HEK293T (cell line): ENCODE results near the gene ARID3A.

Experiments used
- CTBP1 ChIP-seq: fragments of 450-650 bp; IDR thresholded peaks from 2 replicates; pipeline ENCODE4 v1.6.1; 2016; ENCODE audit warnings: borderline replicate concordance
- FOXA1 ChIP-seq: fragments of 450-650 bp; IDR thresholded peaks from 2 replicates; pipeline ENCODE4 v1.6.1; 2016; ENCODE audit warnings: mild to moderate bottlenecking
- FOXK2 ChIP-seq: fragments of 450-650 bp; IDR thresholded peaks from 2 replicates; pipeline ENCODE4 v1.6.1; 2016; ENCODE audit warnings: mild to moderate bottlenecking
- HDGF ChIP-seq: fragments of 450-650 bp; IDR thresholded peaks from 2 replicates; pipeline ENCODE4 v1.6.1; 2017; ENCODE audit warnings: antibody characterized with exemption, borderline replicate concordance
- LEF1 ChIP-seq: fragments of 450-650 bp; IDR thresholded peaks from 2 replicates; pipeline ENCODE4 v1.6.1; 2017; ENCODE audit warnings: mild to moderate bottlenecking, borderline replicate concordance
- NFRKB ChIP-seq: fragments of 450-650 bp; IDR thresholded peaks from 2 replicates; pipeline ENCODE4 v1.6.1; 2016; ENCODE audit warnings: mild to moderate bottlenecking, moderate library complexity
- ZNF384 ChIP-seq: fragments of 450-650 bp; IDR thresholded peaks from 2 replicates; pipeline ENCODE4 v1.6.1; 2016

DNA sequence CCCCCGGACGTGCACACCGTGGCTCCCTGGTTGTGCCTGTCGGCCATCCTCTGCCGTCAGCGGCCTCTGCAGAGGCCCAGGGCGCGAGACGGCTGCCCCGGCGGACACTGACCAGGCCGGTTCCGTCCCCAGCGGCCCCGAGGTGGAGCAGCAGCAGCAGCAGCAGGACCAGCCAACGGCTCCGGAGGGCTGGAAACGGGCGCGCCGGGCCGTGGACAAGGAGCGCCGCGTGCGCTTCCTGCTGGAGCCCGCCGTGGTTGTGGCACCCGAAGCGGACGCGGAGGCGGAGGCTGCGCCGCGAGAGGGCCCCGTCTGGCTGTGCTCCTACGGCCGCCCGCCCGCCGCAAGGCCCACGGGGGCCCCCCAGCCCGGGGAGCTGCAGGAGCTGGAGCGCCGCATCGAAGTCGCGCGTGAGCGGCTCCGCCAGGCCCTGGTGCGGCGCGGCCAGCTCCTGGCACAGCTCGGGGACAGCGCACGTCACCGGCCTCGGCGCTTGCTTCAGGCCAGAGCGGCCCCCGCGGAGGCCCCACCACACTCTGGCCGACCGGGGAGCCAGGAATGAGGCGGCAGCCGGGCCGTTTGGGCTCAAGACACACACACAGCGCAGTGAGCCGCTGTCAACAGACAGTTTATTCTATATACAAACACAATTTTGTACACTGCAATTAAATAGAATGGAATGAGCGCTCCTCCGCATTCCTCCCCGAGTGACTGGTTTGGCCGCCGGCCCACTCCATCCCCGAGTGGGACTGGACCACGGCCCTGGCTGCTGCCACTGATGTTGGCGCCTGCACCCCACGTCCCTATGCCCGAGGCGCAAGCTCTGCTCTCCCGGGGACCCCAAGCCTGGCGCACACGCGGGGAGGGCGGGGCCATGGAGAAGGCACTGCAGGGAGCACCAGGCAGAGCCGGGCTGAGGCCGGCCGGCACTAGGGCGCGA, 83.5 kb downstream of the ARID3A start:
- TF ChIP-seq FOXK2 (no peak), HDGF (no peak), ZNF384 (no peak), LEF1 (no peak), CTBP1 (no peak), FOXA1 (no peak), NFRKB (no peak)
